Thymus (tissue), 11 donors: ENCODE results near the gene ZNF382. TPM values are rescaled to one million over a fixed set of nuclear protein-coding genes. Genes with fewer than 3 reads are reported as not detected.

Source experiments
- DNase-seq, 9 donors: peaks; one replicate each; pipeline ENCODE4 v3.0.0-alpha.2; 2013; ENCODE audit warnings: low spot score in 9 of 9, low read depth in 6 of 9, missing footprints in 1 of 9
- H3K27ac ChIP-seq, 2 donors: one replicate each; pipeline ENCODE4 v1.5.1; 2013; ENCODE audit warnings: control low read depth in 1 of 2, low read depth in 1 of 2, low read length in 1 of 2, mild to moderate bottlenecking in 1 of 2, moderate library complexity in 1 of 2
- H3K27me3 ChIP-seq, 2 donors: one replicate each; pipeline ENCODE4 v1.5.1; 2013; ENCODE audit warnings: low read length in 1 of 2; ENCODE audit not compliant: control insufficient read depth in 2 of 2, insufficient read depth in 1 of 2
- H3K36me3 ChIP-seq, 2 donors: one replicate each; pipeline ENCODE4 v1.5.1; 2013; ENCODE audit warnings: low read length in 1 of 2, mild to moderate bottlenecking in 1 of 2, moderate library complexity in 1 of 2; ENCODE audit not compliant: control insufficient read depth in 2 of 2, insufficient read depth in 2 of 2
- H3K4me1 ChIP-seq, 2 donors: one replicate each; pipeline ENCODE4 v1.5.1; 2013; ENCODE audit warnings: low read length in 2 of 2; ENCODE audit not compliant: control insufficient read depth in 2 of 2, insufficient read depth in 2 of 2
- H3K4me3 ChIP-seq, 2 donors: one replicate each; pipeline ENCODE4 v1.5.1; 2013; ENCODE audit warnings: low read length in 2 of 2, control low read depth in 1 of 2, mild to moderate bottlenecking in 1 of 2
- H3K9me3 ChIP-seq, 2 donors: one replicate each; pipeline ENCODE4 v1.5.1; 2013; ENCODE audit warnings: low read length in 1 of 2, mild to moderate bottlenecking in 1 of 2; ENCODE audit not compliant: control insufficient read depth in 2 of 2, insufficient read depth in 1 of 2
- WGBS: extraction: QIAGEN DNeasy Blood & Tissue Kit; methylation state at CpG from one replicate; pipeline ENCODE4 v1.1.7; 2013; 5-methylcytosine and 5-hydroxymethylcytosine counted together
- polyA plus RNA-seq: library from polyadenylated mRNA; stranded (reverse); fragments of 200-250 nt; gene quantifications from one replicate; pipeline ENCODE4 v1.2.3, GENCODE V29; 2013
- total RNA-seq: library from RNA; stranded (reverse); fragments of 120-200 nt; gene quantifications from one replicate; pipeline ENCODE4 v1.2.4, GENCODE V29; 2013
- donor health status: healthy.

ZNF382 gene
- total and polyA plus RNA-seq, 2 donors: 3.9 to 8.6 TPM

GRCh38 chr19:36665832-36666231 lies 60.7 kb downstream of the ZNF382 start:
- H3K27me3 ChIP-seq: no peaks in the 10 kb centered on the region
- peaks cover 0 to 5% of the 10 kb centered on the region in 2 donors for H3K4me1 ChIP-seq
- no peak overlapping the region for H3K27ac ChIP-seq
- 61% methylated on average over 14 of the region's 14 CpGs for WGBS
- no peak for DNase-seq
- H3K4me3 ChIP-seq: peak overlapping the region; percentile 87 to 92
- H3K36me3 ChIP-seq: peaks cover 3 to 12% of the 10 kb centered on the region in 2 donors
- H3K9me3 ChIP-seq: peaks cover 2 to 7% of the 10 kb centered on the region in 2 donors

DNA sequence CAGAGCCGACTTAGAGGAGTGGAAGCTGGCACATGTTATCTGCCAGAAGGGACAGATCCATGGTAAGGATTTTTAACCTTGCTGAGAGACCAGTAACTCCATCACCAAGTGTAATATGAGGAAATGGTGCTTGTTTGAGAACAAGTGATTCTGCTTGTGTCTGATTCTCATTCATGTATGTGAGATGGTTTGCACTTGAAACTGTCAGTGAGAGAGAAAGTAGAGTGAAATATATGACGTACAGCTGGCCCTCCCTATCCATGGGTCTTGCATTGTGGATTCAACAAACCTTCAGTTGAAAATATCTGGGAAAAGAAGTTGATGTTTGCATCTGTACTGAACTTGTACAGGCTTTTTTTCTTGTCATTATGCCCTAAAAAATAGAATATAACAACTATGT lies 63.5 kb downstream of the ZNF382 start:
- Histone ChIP-seq H3K27ac (no peak overlapping the region), H3K36me3 (peaks cover 3 to 11% of the 10 kb centered on the region in 2 donors), H3K9me3 (peaks cover 2 to 7% of the 10 kb centered on the region in 2 donors), H3K4me1 (peaks cover 0 to 5% of the 10 kb centered on the region in 2 donors), H3K27me3 (no peaks in the 10 kb centered on the region), H3K4me3 (no peak overlapping the region)
- DNase-seq: no peak
- 96% methylated on average over 2 of the region's 2 CpGs for WGBS

GRCh38 chr19:36672368-36672767 lies 67.3 kb downstream of the ZNF382 start:
- Histone ChIP-seq H3K27ac (no peak overlapping the region), H3K4me3 (no peak overlapping the region), H3K4me1 (peaks cover 0 to 5% of the 10 kb centered on the region in 2 donors), H3K27me3 (no peaks in the 10 kb centered on the region), H3K9me3 (peaks cover 2 to 7% of the 10 kb centered on the region in 2 donors), H3K36me3 (peaks cover 0 to 7% of the 10 kb centered on the region in 2 donors)
- WGBS: 97% methylated on average over 1 of the region's 1 CpG
- no peak for DNase-seq

DNA sequence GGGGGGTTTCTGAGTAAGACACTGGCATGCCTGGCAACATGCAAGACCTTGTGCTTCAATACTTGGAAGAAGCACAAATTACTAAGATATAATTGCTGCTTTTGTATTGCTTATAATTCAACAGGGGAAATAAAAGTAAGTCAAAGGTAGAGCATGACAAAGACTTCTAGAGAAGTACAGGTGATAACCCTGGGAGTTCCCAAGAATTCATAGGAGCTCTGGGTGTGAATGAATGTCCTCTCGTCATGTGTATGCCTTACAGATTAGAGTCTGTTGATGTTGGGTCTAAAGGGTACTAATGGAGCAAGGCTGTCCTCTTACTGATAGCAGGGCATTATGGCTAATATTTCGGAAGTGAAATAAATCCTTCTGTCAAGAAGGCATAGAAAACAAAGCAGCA lies 69.1 kb downstream of the ZNF382 start:
- H3K4me1 ChIP-seq: no peaks in the 10 kb centered on the region

DNA sequence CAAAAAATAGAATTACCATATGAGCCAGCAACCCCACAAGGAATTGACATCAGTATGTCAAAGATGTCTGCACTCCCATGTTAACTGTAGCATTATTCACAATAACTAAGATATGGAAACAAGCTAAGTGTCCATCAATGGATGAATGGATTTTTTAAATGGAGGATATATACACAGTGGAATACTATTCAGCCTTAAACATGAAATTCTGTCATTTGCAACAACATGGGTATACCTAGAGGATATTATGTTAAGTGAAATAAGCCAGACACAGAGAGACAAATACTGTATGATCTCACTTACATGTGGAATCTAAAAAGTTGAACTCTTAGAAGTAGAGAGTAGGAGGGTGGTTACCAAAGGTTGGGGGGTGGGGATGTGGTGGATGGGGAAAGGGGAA lies 74.3 kb downstream of the ZNF382 start:
- H3K36me3 ChIP-seq: no peaks in the 10 kb centered on the region
- no peak for DNase-seq
- H3K4me3 ChIP-seq: no peak overlapping the region
- no peaks in the 10 kb centered on the region for H3K27me3 ChIP-seq
- H3K9me3 ChIP-seq: peaks cover 3 to 5% of the 10 kb centered on the region in 2 donors
- no peaks in the 10 kb centered on the region for H3K4me1 ChIP-seq
- H3K27ac ChIP-seq: no peak overlapping the region

More for the DNA sequence above, 69.1 kb downstream of the ZNF382 start:
- no peaks in the 10 kb centered on the region for H3K27me3 ChIP-seq
- H3K27ac ChIP-seq: no peak overlapping the region
- H3K4me3 ChIP-seq: no peak overlapping the region
- peaks cover 3 to 5% of the 10 kb centered on the region in 2 donors for H3K9me3 ChIP-seq
- WGBS: 98% methylated on average over 2 of the region's 2 CpGs
- H3K36me3 ChIP-seq: peaks cover 0 to 7% of the 10 kb centered on the region in 2 donors
- no peak for DNase-seq

Other genes with a start within 250 kb of the ZNF382 start
- 7.4 TPM for gene ZFP14, start 226.1 kb upstream of the ZNF382 start, total RNA-seq
- gene ZFP14, start 226.1 kb upstream of the ZNF382 start, polyA plus RNA-seq: 4.0 TPM
- gene ZFP82, start 186.7 kb upstream of the ZNF382 start, total RNA-seq: 6.5 TPM
- gene ZFP82, start 186.7 kb upstream of the ZNF382 start, polyA plus RNA-seq: 5.7 TPM
- gene ZNF566, start 115.8 kb upstream of the ZNF382 start, total RNA-seq: 7.3 TPM
- 9.4 TPM for gene ZNF566, start 115.8 kb upstream of the ZNF382 start, polyA plus RNA-seq
- gene ZNF260, start 77.0 kb upstream of the ZNF382 start, total RNA-seq: 9.7 TPM
- gene ZNF260, start 77.0 kb upstream of the ZNF382 start, polyA plus RNA-seq: 9.4 TPM
- gene ZNF529, start 32.0 kb upstream of the ZNF382 start, total RNA-seq: 9.0 TPM
- gene ZNF529, start 32.0 kb upstream of the ZNF382 start, polyA plus RNA-seq: 18.6 TPM
- 5.0 TPM for gene ZNF461, start 61.5 kb downstream of the ZNF382 start, total RNA-seq
- gene ZNF461, start 61.5 kb downstream of the ZNF382 start, polyA plus RNA-seq: 9.1 TPM
- gene ZNF567, start 82.3 kb downstream of the ZNF382 start, total RNA-seq: 12.1 TPM
- 5.7 TPM for gene ZNF567, start 82.3 kb downstream of the ZNF382 start, polyA plus RNA-seq
- gene ZNF850, start 167.5 kb downstream of the ZNF382 start, total RNA-seq: 1.7 TPM
- gene ZNF850, start 167.5 kb downstream of the ZNF382 start, polyA plus RNA-seq: 0.78 TPM
- gene ZNF790, start 233.1 kb downstream of the ZNF382 start, total RNA-seq: 5.7 TPM
- 4.8 TPM for gene ZNF790, start 233.1 kb downstream of the ZNF382 start, polyA plus RNA-seq
- gene ZNF345, start 245.6 kb downstream of the ZNF382 start, total RNA-seq: 6.9 TPM
- 6.2 TPM for gene ZNF345, start 245.6 kb downstream of the ZNF382 start, polyA plus RNA-seq